GM19043 (cell line): ENCODE results near the gene EFL1.
"Not testable (repeated sequence)": the region's sequence is repeated elsewhere in the genome, so short reads cannot be mapped to it uniquely, and the experiment has no call there.

Experiments used
- ATAC-seq: cut with Tn5 transposase; IDR thresholded peaks from one replicate; pipeline ENCODE4 v1.9.1; 2021; ENCODE audit warnings: low read depth; ENCODE audit not compliant: unreplicated experiment

The EFL1 gene

DNA sequence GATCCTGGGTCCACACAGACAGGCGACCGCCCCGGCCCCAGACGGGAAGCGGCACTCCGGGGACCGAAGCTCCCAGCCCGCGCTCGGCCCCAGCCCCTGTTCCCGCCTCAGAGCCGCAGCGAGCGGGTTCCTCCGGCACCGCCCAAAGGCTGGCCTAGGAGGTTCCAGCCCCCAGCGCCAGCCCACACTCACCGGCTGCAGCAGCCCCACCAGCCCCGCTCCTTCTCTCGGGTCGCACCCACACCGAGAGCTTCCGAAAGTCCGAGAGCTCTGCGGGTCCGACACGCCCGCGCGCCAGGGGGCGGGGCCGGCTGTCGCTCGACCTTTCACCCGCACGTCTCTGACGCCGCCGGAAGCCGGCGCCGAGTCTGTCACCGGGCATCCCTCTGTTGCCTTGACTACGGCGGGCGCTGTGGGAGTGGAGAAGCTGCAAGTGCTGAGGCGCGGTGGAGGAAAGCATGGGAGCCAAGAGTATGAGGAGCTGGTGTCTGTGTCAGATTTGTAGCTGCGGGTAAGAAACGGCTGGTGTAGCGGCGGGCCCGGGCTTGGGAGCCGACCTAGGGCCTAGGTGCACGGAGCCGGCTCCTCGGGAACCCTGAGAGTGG is at the start of gene EFL1, which contains the start of gene SAXO2:
Gene EFL1 (minus strand): TSS at position 313 of the 605 bp plus-strand sequence. CDS start 956 bp downstream, outside the sequence.
Gene SAXO2 (plus strand): TSS at position 397 of the 605 bp plus-strand sequence. CDS start 62 bp downstream, at position 459.
- ATAC-seq = peak; percentile 97

DNA sequence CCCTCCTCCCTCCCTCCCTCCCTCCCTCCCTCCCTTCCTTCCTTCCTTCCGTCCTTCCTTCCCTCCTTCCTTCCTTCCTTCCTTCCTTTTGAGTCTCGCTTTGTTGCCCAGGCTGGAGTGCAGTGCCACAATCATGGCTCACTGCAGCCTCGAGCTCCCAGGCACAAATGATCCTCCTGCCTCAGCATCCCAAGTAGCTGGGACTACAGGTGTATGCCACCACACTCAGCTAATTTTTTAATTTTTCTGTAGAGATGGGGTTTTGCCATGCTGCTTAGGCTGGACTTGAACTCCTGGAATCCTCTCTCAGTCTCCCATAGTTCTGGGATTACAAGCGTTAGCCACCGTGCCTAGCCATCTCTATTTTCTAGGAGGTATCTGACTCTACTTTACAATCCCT is 48.8 kb upstream of the EFL1 start:
- not testable (repeated sequence) for ATAC-seq

DNA sequence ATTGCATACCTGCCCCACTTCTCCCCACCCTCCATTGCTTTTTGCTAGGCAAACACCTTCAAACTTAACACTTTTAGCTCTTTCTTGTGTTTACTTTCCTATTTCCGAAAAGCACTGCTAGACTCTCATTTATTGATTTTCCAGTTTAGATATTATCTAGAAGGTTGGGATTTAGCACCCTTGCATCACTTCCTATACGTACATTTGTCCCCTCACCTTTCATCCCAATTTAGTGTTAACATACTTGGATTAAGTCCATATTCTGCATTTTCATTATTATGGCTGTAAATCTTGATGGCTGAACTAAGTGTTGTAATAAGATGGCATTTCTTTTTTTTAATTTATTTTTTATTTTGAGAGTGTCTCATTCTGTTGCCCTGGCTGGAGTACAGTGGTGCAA is 47.3 kb upstream of the EFL1 start:
- no peak for ATAC-seq

- no peak for ATAC-seq
These were observed 45.2 kb upstream of the EFL1 start for GRCh38 chr15:82307714-82308081.

DNA sequence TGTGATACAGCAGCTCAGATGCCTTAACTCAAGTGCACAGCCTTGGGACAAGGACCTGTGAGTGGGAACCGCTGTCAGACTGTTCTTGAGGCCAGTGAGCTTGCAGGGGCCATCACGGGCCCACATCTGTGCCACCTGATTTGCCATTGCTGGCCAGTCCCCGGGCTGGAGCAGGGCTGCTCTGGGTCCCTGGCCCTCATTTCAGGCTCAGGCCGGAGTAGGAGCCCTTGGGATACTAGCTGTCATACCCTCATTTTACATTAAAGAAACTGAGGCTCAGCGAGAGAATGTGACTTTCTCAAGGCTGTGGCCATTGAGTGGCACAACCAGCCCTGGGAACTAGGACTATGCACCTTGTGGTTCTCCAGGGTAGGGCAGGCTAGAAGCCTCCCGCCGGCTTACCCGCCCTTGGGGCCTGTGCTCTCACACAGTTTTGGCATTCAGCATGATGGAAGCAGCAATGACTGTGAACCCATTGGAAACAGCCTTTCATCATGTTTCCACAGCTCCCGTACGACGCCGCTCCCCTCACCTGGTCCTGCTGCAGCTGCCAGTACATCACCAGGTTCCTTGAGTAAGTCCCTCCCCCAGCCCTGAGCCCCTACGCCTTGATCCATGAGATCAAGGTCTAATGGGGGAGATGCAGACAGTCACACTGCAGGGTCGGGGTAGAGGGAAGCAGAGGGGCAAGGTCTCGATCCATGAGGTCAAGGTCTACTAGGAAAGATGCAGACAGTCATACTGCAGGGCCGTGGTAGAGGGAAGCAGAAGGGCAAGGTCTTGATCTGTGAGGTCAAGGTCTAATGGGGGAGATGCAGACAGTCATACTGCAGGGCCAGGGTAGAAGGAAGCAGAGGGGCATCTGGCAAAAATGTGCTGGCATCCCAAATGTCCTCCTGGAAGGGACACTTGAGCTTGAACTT is 44.5 kb upstream of the EFL1 start:
- ATAC-seq = no peak

- ATAC-seq = no peak
These were observed 43.1 kb upstream of the EFL1 start for GRCh38 chr15:82305621-82306048.

GRCh38 chr15:82304778-82305090 is 42.2 kb upstream of the EFL1 start:
- ATAC-seq = no peak

GRCh38 chr15:82303956-82304777 is 41.6 kb upstream of the EFL1 start:
- ATAC-seq = no peak

DNA sequence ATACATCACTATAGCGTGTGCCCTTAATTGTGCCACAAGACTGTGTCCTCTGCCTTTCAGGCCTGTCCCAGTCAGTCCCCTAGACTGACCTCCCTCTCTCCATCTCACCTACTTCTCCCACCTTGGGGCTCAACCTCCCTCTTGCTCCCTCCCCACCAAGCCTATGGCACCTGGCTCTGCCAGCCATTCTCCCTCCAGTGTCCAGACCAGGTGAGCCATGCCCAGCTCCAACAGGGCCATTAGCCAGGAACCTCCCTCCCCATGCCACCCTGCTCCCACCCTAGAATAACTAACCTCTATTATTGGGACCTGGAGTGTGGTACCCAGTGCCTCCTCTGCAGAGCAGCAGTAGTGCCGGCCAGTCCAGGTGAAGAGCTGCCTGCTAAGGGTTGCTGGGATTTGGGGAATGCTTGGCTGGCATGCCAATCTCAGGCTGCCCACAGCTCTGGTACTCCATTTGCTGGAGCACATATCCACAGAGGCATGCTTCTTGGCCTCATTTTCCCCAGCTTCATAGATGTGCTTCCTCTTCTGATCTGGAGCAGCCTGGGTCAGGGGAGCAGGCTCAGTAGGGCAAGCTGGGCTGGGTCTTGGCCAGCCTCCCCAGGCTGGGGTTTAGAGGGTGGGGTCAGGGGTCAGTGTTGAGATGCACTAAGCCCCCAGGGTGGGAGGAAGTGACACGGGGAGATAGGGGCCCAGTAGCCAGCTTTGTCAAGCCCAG is 38.9 kb upstream of the EFL1 start:
- ATAC-seq = no peak

GRCh38 chr15:82300883-82301282 is 38.3 kb upstream of the EFL1 start:
- no peak for ATAC-seq

- not testable (repeated sequence) for ATAC-seq
These were observed 37.8 kb upstream of the EFL1 start for GRCh38 chr15:82300326-82300725.

DNA sequence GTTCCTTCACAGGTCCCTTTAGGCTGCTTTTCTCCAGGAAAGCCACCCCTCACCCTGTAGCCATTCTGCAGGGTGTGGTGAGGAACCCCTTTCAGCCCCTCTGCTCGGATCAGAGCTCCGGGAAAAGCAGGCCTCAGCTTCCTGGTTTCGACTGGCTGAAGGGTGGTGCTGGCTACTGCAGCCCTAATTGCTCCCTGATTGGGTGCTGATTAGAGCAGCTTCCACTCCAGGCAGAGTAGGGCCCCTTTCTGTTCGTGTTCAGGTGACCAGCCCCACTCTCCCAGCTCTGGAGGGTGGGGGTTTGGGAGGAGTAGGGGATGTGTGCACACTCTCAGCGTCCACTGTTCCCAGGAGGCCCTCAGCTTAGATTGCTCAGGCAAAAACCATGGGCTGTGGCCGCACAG is 37.0 kb upstream of the EFL1 start:
- not testable (repeated sequence) for ATAC-seq

- no peak for ATAC-seq
These were observed 36.0 kb upstream of the EFL1 start for GRCh38 chr15:82298520-82298919.

DNA sequence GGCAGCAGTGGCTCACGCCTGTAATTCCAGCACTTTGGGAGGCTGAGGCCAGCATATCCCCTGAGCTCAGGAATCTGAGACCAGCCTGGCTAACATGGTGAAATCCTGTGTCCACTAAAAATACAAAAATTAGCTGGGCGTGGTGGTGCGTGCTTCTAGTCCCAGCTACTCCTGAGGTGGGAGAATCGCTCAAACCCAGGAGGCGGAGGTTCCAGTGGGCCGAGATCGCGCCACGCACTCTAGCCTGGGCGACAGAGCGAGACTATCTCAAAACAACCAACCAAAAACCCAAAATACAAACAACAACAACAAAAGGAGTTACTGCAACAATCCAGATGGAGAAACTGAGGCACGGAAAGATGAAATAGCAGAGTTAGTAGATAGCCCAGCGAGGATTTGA is 35.5 kb upstream of the EFL1 start:
- ATAC-seq = no peak

GRCh38 chr15:82297546-82297945 is 35.0 kb upstream of the EFL1 start:
- no peak for ATAC-seq

GRCh38 chr15:82294061-82294690 is 31.6 kb upstream of the EFL1 start:
- ATAC-seq = no peak

- ATAC-seq = no peak
These were observed 29.7 kb upstream of the EFL1 start for GRCh38 chr15:82292271-82292670.

GRCh38 chr15:82288202-82288601 is 25.7 kb upstream of the EFL1 start:
- ATAC-seq = not testable (repeated sequence)

GRCh38 chr15:82286475-82286874 is 23.9 kb upstream of the EFL1 start:
- ATAC-seq = peak; percentile 93

GRCh38 chr15:82284381-82284780 is 21.8 kb upstream of the EFL1 start:
- not testable (repeated sequence) for ATAC-seq
